GM23248 (cell line): ENCODE results near the gene TMEM217.

ENCODE experiments used
- EZH2 ChIP-seq: fragments of 200-600 bp; sonication (generic); IDR thresholded peaks from 2 replicates; pipeline ENCODE4 v1.6.1; 2018; ENCODE audit warnings: antibody characterized with exemption, mild to moderate bottlenecking; ENCODE audit not compliant: insufficient read depth, poor library complexity, severe bottlenecking
- EZH2phosphoT487 ChIP-seq: fragments of 200-600 bp; sonication (generic); IDR thresholded peaks from 2 replicates; pipeline ENCODE4 v1.6.1; 2018; ENCODE audit warnings: antibody characterized with exemption, moderate library complexity, mild to moderate bottlenecking, low read depth; ENCODE audit not compliant: insufficient read depth

DNA sequence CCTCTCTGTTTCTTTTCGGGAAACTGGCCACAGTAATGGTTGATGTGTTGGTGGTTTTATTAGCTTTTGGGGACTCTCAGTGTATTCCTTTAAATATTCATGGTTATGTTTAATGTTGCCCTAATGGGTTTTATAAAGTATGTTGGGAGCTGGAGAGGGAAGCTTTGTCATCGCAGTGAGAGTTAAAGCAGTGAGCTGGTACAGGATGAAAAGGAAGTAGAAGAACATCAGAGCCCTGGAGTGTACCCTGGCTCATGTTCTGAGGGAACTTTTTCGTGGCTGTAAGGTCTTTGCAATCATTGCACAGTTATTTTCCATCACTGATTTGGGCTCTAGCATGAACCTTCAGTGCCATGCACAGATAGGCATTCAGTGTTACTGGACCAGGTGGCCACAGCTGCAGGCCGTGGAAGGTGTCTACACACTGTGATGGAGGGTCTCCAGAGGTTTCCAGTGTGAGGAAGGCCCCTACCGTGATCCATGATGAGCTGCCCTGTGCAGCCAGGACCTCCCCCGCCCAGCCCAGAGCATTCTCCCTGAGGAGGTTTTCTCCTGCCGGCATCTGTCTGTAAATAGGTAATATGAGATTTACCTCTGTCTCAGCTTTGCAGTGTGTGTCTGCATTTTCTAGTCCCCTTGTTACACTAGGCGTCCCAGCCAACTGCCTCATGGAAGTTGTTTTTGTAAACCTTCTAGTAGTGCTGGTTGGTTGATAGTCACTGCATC, 22.4 kb upstream of the TMEM217 start:
- TF ChIP-seq EZH2phosphoT487 = no peak
- TF ChIP-seq EZH2 = no peak
